Cardiac fibroblast (primary cell): ENCODE results near the gene MAP3K8.

ENCODE experiments used
- DNase-seq, 2 donors: peaks; one replicate each; pipeline versions ENCODE4 v3.0.0 to v3.0.0-alpha.2; 2010; ENCODE audit warnings: low read depth in 2 of 2
- H3K4me3 ChIP-seq, 2 donors: replicated peaks in 1 of 2; 1 replicate in 1 of 2; 2 replicates in 1 of 2; pipeline ENCODE4 v1.5.1; 2011; ENCODE audit warnings: low read depth in 2 of 2, low read length in 2 of 2, mild to moderate bottlenecking in 2 of 2, moderate library complexity in 1 of 2
- TF ChIP-seq, protein P1 (sequence below): IDR thresholded peaks from one replicate; pipeline ENCODE4 v1.5.1; 2011; ENCODE audit warnings: low read depth, mild to moderate bottlenecking, low read length, inconsistent platforms

Gene MAP3K8

DNA sequence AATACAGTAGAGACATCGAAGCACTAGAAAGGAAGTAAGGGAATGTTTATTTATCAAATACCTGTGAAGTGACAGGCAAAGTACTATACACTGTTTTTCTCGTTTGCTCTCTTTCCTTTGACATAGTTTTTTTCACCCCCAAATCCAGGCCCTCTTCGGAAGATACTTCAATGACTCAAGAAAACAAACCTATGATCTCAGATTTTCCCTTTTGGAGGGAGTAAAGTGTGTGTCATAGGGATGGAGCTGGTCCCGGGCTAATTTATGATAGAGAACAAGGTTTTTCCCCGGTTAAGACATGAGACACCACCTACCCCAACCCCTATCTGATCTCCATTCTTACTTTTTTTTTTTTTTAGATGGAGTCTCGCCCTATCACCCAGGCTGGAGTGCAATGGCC, 61.7 kb downstream of the MAP3K8 start:
- TF ChIP-seq, protein P1, sequence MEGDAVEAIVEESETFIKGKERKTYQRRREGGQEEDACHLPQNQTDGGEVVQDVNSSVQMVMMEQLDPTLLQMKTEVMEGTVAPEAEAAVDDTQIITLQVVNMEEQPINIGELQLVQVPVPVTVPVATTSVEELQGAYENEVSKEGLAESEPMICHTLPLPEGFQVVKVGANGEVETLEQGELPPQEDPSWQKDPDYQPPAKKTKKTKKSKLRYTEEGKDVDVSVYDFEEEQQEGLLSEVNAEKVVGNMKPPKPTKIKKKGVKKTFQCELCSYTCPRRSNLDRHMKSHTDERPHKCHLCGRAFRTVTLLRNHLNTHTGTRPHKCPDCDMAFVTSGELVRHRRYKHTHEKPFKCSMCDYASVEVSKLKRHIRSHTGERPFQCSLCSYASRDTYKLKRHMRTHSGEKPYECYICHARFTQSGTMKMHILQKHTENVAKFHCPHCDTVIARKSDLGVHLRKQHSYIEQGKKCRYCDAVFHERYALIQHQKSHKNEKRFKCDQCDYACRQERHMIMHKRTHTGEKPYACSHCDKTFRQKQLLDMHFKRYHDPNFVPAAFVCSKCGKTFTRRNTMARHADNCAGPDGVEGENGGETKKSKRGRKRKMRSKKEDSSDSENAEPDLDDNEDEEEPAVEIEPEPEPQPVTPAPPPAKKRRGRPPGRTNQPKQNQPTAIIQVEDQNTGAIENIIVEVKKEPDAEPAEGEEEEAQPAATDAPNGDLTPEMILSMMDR: no peak
- H3K4me3 ChIP-seq: no peak overlapping the region
- peak in 1 of 2 donors; percentile 40 for DNase-seq

- no peak overlapping the region for H3K4me3 ChIP-seq
- TF ChIP-seq, protein P1: no peak
- no peak for DNase-seq
These were observed 65.8 kb downstream of the MAP3K8 start for GRCh38 chr10:30499816-30500215.

DNA sequence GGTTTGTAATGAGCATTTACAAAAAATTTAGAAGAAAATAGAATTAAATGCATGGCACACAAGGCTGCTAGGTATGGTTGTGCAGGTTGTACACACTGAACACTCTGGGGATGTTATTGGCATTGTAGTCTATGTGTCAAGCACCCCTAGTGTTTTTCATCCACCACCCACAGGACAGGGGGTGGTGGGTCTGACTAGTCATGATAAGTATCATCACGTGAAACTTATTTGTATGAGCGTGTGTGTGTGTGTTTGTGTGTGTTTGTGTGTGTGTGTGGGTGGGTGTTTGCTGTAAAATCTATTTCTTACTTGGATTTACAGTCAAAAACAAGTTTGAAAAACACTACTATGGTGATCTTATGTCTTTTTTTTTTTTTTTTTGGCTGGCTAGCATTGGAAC, 66.5 kb downstream of the MAP3K8 start:
- DNase-seq: no peak
- TF ChIP-seq, protein P1: no peak
- no peak overlapping the region for H3K4me3 ChIP-seq

DNA sequence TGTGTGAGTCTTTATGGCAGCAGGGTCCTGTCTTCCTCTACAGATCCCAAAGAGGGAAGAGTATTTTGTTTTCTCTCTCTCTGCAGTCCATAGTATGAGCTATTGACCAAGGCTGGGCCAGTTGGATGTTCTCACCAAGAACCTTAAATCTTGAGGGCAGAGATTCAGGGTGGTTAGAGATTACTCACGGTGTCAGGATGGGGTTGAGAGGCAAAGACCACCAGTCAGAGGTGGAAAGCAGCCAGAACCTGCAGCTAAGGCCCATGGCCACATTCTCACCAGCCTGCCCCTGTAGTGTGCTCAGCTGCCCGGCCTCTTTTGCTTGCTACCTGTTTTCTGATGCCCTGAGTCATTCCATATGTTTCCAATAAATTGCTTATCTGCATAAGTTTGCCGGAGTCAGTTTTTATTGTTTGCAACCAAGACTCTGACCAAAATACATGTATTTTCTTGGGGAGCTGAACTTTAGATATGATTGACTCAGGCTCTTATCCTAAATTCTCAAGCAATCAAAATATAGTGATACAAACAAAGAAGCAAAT, 67.0 kb downstream of the MAP3K8 start:
- no peak overlapping the region for H3K4me3 ChIP-seq
- DNase-seq: no peak
- TF ChIP-seq, protein P1: no peak

GRCh38 chr10:30502266-30503060, 68.5 kb downstream of the MAP3K8 start:
- TF ChIP-seq, protein P1: no peak
- no peak overlapping the region for H3K4me3 ChIP-seq
- peak in 1 of 2 donors; percentile 54 for DNase-seq

GRCh38 chr10:30503700-30504266, 69.8 kb downstream of the MAP3K8 start:
- no peak overlapping the region for H3K4me3 ChIP-seq
- TF ChIP-seq, protein P1: no peak
- DNase-seq: peak in 1 of 2 donors; percentile 62
